Measurements from ENCODE around the gene HYLS1.
"Not testable (repeated sequence)": the region's sequence is repeated elsewhere in the genome, so short reads cannot be mapped to it uniquely, and the experiment has no call there.

HYLS1 gene

GRCh38 chr11:125887373-125888324 is at the start of gene HYLS1:
Gene HYLS1, plus strand, starts transcription at chr11:125887668. Its CDS starts 11,701 bp downstream, at chr11:125899369.
- peak; percentile 97 for DNase-seq

DNA sequence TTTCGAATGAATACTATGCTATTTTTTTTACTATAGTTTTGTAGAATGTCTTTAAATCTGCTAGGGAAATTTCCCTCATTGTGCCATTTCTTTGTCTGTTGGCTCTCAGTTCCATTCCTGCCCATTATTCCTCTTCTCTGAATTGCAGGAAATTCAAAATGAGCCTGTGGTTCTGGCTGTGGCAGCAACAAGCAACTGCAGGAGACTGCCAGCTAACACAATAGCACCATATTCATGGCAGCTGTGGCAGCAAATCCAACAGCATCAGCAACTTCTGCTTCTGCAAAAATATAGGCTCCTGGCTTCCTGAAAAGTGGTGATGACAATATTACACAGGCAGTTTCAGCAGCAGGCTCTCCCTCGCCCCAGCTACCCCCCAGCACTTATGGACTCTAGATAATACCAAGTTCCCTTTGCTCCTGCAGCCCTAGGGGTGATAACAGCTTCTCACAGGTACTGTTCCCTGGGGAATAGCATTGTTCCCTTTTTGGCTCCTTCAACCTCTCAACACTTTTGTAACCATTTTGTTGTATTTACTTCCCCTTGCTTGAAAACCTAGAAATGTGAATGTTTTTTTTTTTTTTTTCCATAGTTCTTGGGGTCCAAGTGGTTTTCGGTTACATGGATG is 45.0 kb upstream of the HYLS1 start:
- DNase-seq, result no peak

- DNase-seq, result no peak
Measured at GRCh38 chr11:125846188-125846587, 41.3 kb upstream of the HYLS1 start.

- DNase-seq, result not testable (repeated sequence)
Measured at GRCh38 chr11:125857670-125858069, 29.8 kb upstream of the HYLS1 start.

GRCh38 chr11:125862786-125863185 is 24.7 kb upstream of the HYLS1 start:
- DNase-seq, result not testable (repeated sequence)

- DNase-seq, result not testable (repeated sequence)
Measured at GRCh38 chr11:125865354-125865753, 22.1 kb upstream of the HYLS1 start.

DNA sequence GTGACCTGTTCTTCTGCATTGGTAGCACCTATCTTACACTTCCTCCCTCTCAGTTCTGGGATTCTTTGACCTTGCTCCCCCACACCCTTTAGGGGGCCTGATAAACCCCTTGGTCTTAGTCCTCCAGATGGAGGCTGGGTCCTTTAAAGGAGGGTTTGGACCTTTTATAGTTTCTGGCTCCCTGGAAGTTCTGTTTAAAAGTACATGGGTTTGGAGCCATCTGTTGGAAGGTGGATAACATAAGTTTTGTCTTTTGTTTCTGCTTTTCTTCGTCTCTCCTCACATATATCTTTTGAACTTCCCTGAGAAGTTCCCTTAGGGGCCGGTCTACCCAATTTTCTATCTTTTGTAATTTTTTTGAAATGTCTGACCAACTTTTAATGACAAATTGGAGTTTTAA is 17.9 kb upstream of the HYLS1 start:
- DNase-seq, result no peak

DNA sequence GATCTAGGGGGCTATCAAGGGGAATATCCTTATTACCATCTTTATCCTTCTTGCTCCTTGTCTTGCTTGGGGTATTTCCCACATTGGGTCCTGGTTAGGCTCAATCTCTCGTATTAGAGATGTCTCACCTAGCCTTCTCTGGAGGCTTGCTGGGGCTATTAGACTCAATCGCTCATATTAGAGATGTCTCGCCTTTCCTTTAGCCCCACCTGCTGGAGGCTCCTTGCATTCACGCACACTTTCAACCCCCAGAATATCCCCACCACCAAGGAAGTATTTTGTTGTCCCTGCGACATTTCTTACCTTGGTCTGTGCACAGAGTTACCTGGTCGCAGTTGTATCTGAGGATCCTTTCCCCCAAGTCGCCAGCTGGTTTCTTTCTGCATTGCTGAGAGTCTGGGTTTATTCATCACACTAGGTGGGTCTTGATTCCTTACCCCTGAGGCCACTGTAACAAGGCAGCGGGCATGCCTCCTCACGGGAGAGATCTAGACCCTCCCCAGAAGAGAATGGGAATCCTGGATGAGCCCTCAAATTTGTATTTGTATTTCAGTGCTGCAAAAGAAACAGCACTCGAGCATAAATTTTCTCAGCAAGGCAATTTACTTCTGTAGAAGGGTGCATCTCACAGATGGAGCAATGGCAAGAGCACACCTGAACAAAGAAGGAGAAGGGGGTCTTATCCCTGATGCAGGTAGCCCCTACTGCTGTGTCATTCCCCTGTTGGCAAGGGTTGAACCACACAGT is 15.9 kb upstream of the HYLS1 start:
- DNase-seq, result peak; percentile 27

DNA sequence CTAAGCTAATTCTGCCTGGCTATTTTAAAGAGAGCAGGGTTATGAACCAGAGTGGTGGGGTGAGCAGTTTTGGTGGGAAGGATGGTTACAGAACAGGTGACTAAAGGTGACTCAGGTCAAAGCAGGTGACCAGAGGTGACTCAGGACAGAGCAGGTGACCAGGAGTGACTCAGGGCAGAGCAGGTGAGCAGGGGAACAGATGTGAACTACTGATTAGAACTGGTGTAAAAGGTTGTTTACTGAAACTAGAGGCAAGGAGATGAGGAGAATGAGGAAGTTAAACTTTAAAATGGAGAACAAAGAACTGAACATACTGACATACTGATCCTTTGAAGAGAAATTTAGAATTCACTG is 15.4 kb upstream of the HYLS1 start:
- DNase-seq, result no peak

DNA sequence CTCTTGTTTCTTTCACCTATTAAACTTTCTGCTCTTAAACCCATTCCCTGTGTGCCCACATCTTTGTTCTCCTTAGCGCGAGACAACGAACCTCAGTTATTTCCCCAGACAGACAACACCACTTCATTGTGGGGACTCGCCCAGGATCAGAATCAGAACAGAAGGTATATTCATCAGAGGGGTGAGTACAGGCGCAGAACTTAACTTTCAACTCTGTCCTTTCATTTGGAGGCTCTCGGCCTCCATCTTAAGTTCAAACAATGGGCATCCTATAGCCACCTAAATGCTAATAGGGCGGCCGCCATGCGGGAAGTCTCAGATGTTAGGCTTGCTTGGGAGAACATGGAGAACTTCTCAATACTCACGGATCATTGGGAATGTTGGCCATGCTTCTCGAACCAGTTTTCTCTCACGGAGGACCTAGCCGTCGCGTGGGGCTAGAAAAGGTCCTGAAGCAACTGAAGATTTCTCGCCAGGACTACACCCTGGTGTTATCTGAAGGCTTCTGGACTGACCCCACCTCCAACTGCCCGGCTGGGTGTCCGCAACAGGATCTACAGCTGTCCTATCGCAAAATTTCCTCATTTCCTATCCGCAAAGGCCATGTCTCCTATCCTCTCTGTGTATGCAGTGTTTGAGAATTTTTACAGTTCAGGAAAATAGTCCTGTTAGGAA is 13.4 kb upstream of the HYLS1 start:
- no peak for DNase-seq

DNA sequence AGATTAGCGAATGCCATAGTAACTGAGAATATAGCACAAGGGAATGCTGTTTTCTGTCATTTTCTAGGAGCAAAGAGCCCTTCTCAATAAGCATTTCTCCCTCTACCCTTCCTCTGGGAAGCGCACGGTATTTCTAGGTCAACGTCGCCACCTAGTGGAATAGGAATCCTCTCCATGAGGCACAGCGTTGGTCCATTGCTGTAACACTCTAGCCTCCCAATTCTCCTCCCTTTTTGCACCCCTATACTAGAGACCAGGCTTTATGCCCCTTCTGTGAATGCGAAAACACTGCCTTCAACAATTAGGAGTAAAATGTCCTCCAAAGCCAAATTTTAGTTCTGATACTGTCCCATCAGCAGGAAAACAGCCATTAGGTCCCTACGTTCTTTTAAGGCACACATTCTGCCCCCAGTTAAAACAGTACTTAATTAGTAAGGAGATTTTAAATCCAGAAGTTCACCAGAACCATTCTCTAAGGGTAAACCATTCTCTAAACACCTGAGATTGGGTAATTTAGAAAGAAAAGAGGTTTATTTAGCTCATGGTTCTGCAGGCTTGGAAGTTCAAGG is 12.8 kb upstream of the HYLS1 start:
- peak; percentile 62 for DNase-seq

DNA sequence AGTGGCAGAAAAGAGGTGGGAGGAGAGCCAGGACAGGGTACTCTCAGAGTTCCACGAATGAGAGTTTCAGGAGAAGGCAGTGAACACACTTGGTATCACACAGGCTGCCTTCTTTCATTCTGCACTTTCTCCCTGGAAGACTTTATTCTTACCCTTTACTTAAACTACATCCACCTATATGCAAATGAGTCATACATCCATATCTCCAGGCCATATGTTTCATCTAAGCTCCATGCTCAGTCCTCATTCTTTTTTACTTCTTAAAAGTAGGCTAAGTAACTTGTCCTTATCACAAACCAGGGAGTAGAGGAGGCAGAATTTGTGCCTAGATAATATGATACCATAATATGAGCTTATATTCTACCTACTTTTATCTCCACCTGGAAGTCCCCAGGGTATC is 6.2 kb upstream of the HYLS1 start:
- no peak for DNase-seq

DNA sequence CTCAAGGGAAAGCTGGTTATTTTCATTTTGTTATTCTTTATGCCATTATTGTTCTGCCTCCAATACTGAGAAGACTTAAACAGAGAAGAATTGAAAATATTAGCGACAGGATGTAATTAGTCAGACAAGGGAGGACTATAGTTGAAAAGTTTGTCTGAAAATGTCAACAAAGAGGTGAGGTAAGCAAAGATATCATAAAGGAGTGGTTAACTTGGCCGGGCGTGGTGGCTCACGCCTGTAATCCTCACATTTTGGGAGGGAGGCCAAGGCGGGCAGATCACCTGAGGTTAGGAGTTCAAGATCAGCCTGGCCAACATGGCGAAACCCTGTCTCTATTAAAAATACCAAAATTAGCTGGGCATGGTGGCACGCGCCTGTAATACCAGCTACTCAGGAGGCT is 4.1 kb upstream of the HYLS1 start:
- DNase-seq, result no peak

DNA sequence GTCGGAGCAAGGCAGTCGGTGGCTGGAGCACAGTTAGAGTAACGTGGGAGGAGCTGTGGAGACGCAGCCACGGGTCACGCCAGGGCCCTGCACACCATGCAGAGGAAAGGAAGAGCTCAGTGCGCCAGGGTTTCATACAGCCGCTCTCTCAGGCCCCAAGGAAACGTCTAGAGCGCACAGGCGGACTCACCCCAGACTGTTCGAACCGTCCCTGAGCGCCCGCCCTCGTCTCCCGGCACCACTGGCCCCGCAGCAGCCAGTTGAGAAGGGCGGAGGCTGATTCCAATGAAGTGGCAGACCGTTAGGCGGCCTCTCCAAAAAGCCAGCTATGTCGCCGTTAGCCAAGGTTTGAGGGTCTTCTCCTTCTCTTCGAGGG is 483 bp upstream of the HYLS1 start:
- no peak for DNase-seq

DNA sequence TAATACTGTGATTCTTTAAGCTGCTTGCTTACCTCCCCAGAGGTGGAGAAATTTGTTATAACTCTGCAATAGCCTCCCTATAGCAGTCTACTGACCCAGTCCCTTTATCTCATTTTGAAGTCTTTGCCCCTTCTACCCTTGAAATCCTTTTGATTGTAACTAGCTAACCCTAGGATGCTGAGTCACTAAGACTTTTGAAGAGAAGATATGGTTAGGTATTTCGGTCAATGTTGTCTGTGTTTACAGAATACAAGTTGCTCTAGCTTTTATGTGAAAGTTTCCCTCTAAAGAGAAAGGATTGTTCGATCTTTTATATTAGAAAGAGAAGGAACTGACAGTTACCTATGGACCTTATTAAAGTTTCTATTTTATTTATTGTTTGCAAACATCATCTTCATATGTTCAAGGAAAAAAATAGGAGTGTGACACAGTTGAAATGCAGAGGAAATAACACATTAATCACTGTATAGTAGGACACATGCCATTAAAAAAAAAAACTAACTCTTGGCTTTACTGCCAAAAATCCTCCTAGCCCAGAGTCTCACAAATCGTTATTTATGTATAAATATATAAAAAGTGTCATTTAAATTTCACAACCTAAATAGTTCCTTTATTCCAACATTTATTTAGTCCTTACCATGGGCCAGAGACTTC is 3.1 kb downstream of the HYLS1 start:
- DNase-seq, result no peak

GRCh38 chr11:125892071-125892470 is 4.6 kb downstream of the HYLS1 start:
- peak; percentile 64 for DNase-seq

- no peak for DNase-seq
Measured at GRCh38 chr11:125892994-125893393, 5.5 kb downstream of the HYLS1 start.

DNA sequence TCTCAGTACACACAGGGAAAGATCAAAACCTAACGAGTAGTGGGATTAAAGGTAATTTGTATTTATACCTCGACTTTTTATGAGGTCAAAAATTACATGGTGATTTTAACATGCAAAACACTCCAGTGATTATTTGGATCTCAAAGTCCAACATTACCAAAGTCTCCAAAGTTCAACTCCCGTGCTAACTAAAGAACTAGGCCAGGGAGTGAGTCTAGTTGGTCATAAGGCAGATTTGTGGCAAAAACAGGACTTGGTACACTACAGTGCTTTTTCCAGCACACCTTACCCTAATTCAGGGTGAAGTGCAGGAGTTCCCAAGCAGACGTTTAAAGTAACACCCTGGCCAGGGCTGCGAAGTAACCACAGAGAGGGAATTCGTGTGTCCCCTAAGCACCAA is 14.4 kb downstream of the HYLS1 start:
- no peak for DNase-seq

DNA sequence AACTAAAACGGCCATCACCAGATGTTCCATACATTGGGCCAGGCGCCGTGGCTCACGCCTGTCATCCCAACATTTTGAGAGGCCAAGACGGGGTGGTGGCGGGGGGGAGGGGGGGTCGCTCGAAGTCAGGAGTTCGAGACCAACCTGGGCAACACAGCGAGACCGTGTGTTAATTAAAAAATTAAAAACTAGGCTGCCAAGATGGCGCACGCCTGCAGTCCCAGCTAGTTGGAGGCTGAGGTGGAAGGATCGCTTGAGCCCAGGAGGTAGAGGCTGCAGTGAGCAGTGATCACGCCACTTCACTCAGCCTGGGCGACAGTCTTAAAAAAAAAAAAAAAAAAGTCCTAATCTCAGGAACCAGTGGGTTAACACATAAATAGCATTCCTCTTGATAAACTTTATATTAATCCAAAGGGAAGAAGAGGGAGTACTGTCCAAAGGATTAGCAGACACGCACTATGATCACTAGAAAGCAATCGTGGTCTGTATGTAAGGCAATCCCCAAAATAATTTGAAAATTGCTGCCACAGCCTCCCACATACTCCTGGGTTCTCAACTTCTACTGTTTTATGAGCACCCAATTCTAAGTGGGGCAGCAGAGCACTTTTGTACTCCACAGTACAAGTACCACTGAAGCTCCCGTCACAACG is 14.9 kb downstream of the HYLS1 start:
- no peak for DNase-seq

- peak; percentile 77 for DNase-seq
Measured at GRCh38 chr11:125902927-125903710, 15.7 kb downstream of the HYLS1 start, which contains the start of gene PUS3. Gene PUS3, minus strand, starts transcription at chr11:125903206. Its CDS starts 6,922 bp downstream, at chr11:125896284.

Measured in fibroblast of skin of right biceps (primary cell).